Thoracic aorta (tissue), 2 donors: ENCODE data around the gene CDCA7. TPM values are rescaled to one million over a fixed set of nuclear protein-coding genes. Genes with fewer than 3 reads are reported as not detected.

Source experiments
- ATAC-seq: fragments of 150-250 bp; one replicate; pipeline ENCODE4 v1.8.0; 2017; ENCODE audit warnings: low read depth; ENCODE audit not compliant: insufficient number of reproducible peaks, low FRiP score
- DNase-seq: peaks from one replicate; pipeline ENCODE4 v3.0.0-alpha.2; 2020; ENCODE audit warnings: low spot score
- H3K27ac ChIP-seq, 2 donors: fragments of 200-600 bp; sonication (generic); 1 replicate in 1 of 2; 2 replicates in 1 of 2; pipeline ENCODE4 v1.5.1; 2016; ENCODE audit warnings: mild to moderate bottlenecking in 2 of 2, moderate library complexity in 2 of 2
- H3K27me3 ChIP-seq: fragments of 200-600 bp; sonication (generic); replicated peaks from 2 replicates; pipeline ENCODE4 v1.6.0; 2016; ENCODE audit warnings: mild to moderate bottlenecking; ENCODE audit not compliant: insufficient read depth
- H3K36me3 ChIP-seq: fragments of 200-600 bp; sonication (generic); one replicate; pipeline ENCODE4 v1.5.1; 2016
- H3K4me1 ChIP-seq, 2 donors: fragments of 200-600 bp; sonication (generic); 1 replicate in 1 of 2; 2 replicates in 1 of 2; pipeline versions ENCODE4 v1.5.1 to v1.6.0; 2016; ENCODE audit warnings: low read depth in 2 of 2, mild to moderate bottlenecking in 1 of 2; ENCODE audit not compliant: control insufficient read depth in 1 of 2
- H3K4me3 ChIP-seq: fragments of 200-600 bp; sonication (generic); 2 replicates; pipeline ENCODE4 v1.5.1; 2016; ENCODE audit warnings: mild to moderate bottlenecking
- H3K9me3 ChIP-seq: fragments of 200-600 bp; sonication (generic); 2 replicates; pipeline ENCODE4 v1.5.1; 2016
- total RNA-seq, 2 donors: library from RNA; depleted of rRNA; stranded (reverse); fragments of >200 nt; gene quantifications; one replicate each; pipeline versions ENCODE4 v1.1.0 to v1.2.3, GENCODE V29; 2016
- TF ChIP-seq, protein P1 (sequence below): fragments of 200-600 bp; sonication (generic); IDR thresholded peaks from one replicate; pipeline ENCODE4 v1.5.1; 2019; ENCODE audit warnings: antibody characterized with exemption

Gene CDCA7
- total RNA-seq, 2 donors from 2014 or later: 4.9 TPM; not detected in 1

DNA sequence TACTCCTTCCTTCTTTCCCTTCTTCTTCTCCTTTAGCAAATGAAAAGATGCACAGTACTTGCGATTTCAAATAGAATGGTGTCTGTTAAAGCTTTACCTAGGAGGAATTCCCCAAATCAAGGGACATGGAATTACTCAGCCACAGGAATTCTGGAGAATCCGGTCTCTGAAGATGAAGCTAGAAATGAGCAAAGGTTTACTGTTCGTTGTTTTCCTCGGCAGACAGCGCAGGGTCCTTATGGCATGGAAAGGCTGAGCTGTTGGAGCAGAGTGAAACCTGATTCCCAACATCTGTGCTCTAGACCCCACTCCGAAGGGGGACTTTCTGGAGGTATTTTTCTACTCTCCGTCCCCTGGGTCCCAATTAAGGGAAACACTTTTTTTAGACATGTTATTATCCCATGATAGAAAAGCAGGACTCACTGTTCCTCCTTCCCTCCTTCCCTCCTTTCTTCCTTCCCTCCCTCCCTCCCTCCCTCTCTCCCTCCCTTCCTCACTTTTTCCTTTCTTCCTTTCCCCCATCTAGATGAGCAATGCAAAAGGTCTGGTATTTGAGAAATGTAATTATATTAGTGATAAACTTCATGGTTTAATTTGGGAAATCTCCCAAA is 47.1 kb downstream of the CDCA7 start:
- TF ChIP-seq, protein P1, sequence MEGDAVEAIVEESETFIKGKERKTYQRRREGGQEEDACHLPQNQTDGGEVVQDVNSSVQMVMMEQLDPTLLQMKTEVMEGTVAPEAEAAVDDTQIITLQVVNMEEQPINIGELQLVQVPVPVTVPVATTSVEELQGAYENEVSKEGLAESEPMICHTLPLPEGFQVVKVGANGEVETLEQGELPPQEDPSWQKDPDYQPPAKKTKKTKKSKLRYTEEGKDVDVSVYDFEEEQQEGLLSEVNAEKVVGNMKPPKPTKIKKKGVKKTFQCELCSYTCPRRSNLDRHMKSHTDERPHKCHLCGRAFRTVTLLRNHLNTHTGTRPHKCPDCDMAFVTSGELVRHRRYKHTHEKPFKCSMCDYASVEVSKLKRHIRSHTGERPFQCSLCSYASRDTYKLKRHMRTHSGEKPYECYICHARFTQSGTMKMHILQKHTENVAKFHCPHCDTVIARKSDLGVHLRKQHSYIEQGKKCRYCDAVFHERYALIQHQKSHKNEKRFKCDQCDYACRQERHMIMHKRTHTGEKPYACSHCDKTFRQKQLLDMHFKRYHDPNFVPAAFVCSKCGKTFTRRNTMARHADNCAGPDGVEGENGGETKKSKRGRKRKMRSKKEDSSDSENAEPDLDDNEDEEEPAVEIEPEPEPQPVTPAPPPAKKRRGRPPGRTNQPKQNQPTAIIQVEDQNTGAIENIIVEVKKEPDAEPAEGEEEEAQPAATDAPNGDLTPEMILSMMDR: no peak
- no peaks in the 10 kb centered on the region for H3K9me3 ChIP-seq
- H3K4me1 ChIP-seq: peaks cover 0 to 12% of the 10 kb centered on the region in 2 donors
- peak overlapping the region; percentile 56 for H3K4me3 ChIP-seq
- ATAC-seq (no peak), DNase-seq (no peak)
- peaks cover 6% of the 10 kb centered on the region for H3K27me3 ChIP-seq
- no peak overlapping the region for H3K27ac ChIP-seq
- H3K36me3 ChIP-seq: no peaks in the 10 kb centered on the region

DNA sequence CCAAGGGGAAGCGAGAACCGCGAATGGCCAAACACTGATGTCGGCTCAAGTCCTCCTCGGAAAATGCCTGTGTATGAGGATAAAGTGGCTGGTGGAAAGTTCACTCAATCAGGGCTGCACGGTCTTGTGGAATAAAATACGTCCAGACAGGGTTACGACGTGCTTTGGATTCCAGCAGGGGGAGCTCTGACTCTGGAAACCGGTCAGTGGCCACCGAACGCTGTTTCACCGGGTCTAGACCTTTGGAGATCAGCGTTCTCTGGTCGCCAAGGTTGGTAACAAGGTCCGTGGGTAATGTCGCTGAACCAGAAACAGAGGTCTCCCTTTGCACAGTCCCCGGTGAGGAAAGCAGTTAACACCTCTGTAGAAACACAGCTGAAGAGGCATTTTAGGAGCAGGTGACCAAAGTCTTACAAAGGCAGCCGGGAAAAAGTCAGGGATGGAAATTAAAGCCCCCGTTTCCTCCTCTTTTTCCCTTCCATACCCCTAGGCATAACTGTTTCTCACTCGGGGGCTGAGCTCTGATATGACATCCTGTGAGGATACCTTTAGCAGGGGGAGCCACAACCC is 47.8 kb downstream of the CDCA7 start:
- H3K27ac ChIP-seq: no peak overlapping the region
- H3K27me3 ChIP-seq: peaks cover 6% of the 10 kb centered on the region
- peak overlapping the region; percentile 56 for H3K4me3 ChIP-seq

DNA sequence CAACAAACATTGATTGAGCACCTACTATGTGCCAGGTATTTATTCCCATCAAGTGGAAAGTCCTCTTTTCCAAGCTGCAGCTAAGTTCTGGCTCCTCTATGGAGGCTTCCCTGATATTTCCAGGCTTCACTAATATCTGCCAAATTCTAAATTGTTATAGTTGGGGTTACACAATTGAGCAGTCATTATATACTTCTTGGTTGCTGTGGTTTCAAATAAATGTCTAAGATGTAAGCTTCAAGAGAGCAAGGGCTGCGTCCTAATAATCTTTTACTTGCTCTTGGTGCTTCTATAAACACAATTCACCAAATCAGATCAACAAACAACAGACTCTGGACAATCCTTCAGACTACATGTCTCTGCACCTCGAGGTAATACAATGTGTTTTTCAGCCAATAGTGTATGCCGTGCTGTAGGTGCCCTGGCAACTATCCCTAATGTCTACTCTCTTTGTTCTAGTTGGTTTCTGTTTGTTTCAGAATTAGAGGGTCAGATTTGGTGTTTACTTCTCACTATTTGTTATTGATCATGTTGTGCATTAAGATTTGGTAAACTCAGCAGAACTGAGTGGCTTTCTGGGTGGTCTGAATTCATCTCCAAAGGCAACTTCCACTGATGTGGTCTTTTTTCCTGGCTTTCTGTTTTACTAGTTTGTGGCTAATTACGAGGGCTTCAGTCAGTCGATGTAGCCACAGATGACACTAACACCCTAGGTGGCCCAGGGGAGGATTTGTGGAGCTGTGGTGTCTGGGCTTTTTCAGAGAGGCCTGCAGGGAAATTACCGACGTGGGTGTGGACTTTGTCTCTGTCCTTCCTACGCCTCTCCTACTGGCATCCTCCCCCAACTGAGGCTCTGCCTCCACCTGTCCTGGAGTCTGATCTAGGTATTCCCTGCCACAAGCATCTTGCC is 50.4 kb downstream of the CDCA7 start:
- DNase-seq (no peak), ATAC-seq (no peak)
- Histone ChIP-seq H3K4me3 (no peak overlapping the region), H3K9me3 (no peaks in the 10 kb centered on the region), H3K4me1 (peaks cover 0 to 12% of the 10 kb centered on the region in 2 donors), H3K27ac (no peak overlapping the region), H3K27me3 (peaks cover 6% of the 10 kb centered on the region), H3K36me3 (no peaks in the 10 kb centered on the region)
- TF ChIP-seq, protein P1: no peak

More for the DNA sequence above, 47.8 kb downstream of the CDCA7 start:
- no peaks in the 10 kb centered on the region for H3K9me3 ChIP-seq
- H3K36me3 ChIP-seq: no peaks in the 10 kb centered on the region
- DNase-seq: peak; percentile 25
- peaks cover 0 to 12% of the 10 kb centered on the region in 2 donors for H3K4me1 ChIP-seq
- TF ChIP-seq, protein P1: peak; percentile 87
- peak; percentile 77 for ATAC-seq

DNA sequence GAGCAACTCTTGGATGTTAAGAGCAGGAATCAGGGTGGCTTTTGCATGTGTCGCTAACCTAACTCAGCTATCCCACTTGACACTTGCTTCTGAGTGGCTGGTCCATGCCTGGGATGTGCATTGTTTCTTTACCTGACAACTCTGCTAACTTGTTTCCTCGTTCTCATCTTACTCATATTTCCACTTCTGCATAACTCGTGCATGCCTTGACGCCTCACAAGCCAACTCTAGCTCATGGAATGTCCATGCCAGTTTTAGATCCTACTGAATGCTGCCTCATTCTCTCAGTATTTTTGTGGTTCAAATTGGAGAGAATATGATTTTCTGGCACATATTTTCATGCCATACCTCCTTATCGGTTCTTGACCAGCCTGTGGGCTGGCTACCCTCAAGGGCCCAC is 52.5 kb downstream of the CDCA7 start:
- Histone ChIP-seq H3K9me3 (no peaks in the 10 kb centered on the region), H3K4me3 (no peak overlapping the region), H3K36me3 (no peaks in the 10 kb centered on the region), H3K27ac (no peak overlapping the region), H3K27me3 (no peaks in the 10 kb centered on the region), H3K4me1 (peaks cover 0 to 5% of the 10 kb centered on the region in 2 donors)
- ATAC-seq: no peak
- TF ChIP-seq, protein P1: no peak
- DNase-seq: no peak

DNA sequence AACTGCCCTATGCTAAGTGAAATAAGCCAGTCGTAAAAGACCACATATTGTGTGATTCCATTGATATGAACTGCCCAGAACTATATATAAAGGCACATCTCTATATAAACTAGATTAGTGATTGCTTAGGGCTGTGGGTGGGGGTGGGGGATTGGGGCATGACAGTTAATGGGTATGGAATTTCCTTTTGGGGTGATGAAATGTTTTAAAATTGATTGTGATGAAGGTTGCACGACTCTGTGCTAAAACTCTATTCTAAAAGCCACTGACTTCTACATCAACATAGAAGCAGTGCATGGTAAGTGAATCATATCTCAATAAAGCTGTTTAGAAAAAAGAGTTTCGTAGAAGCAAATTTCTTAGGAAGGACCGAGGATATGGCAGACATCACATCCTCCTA is 53.0 kb downstream of the CDCA7 start:
- Histone ChIP-seq H3K27ac (no peak overlapping the region), H3K9me3 (no peaks in the 10 kb centered on the region), H3K4me1 (peaks cover 0 to under 1% of the 10 kb centered on the region in 2 donors), H3K4me3 (no peak overlapping the region), H3K27me3 (no peaks in the 10 kb centered on the region), H3K36me3 (no peaks in the 10 kb centered on the region)
- TF ChIP-seq, protein P1: no peak
- ATAC-seq (no peak), DNase-seq (no peak)
